Pancreas (tissue), 10 donors: ENCODE results near the gene EML1. TPM values are rescaled to one million over a fixed set of nuclear protein-coding genes. Genes with fewer than 3 reads are reported as not detected.

Source experiments
- ATAC-seq, 4 donors: fragments of 200-7000 bp; cut with Tn5 transposase; one replicate each; pipeline versions ENCODE4 v1.8.0 to v1.9.1; 2020; ENCODE audit warnings: mild to moderate bottlenecking in 4 of 4, moderate library complexity in 4 of 4
- DNase-seq, 6 donors: peaks; one replicate each; pipeline ENCODE4 v3.0.0-alpha.2; 2020
- FAIRE-seq: peaks from 2 replicates; lab custom pipeline; 2012; peaks lifted over from hg19 to GRCh38; lab: Jason Lieb, UNC
- H3K27ac ChIP-seq, 4 donors: fragments of 200-600 bp; sonication (generic); 1 replicate in 3 of 4; 2 replicates in 1 of 4; pipeline versions ENCODE4 v1.5.0 to v1.8.0; 2020
- H3K27me3 ChIP-seq, 4 donors: fragments of 200-600 bp; one replicate each; pipeline ENCODE4 v1.8.0; 2021
- H3K36me3 ChIP-seq, 3 donors: fragments of 200-600 bp; sonication (generic) in 1 of 3; one replicate each; pipeline versions ENCODE4 v1.5.0 to v1.8.0; 2020 to 2021
- H3K4me1 ChIP-seq, 3 donors: fragments of 200-600 bp; one replicate each; pipeline ENCODE4 v1.8.0; 2021
- H3K4me3 ChIP-seq, 4 donors: fragments of 200-600 bp; sonication (generic) in 2 of 4; one replicate each; pipeline versions ENCODE4 v1.5.0 to v1.8.0; 2020 to 2021
- H3K9me3 ChIP-seq, 4 donors: fragments of 200-600 bp; one replicate each; pipeline ENCODE4 v1.8.0; 2021
- WGBS, 2 donors: extraction: QIAGEN DNeasy Blood & Tissue Kit; methylation state at CpG; one replicate each; pipeline ENCODE4 v1.1.7; 2013; 5-methylcytosine and 5-hydroxymethylcytosine counted together
- intact Hi-C, 3 donors: fragments of 100-400 bp; cut with DNase I; formaldehyde crosslinking; loops; one replicate each; pipeline versions ENCODE4 v1.11.1 to v1.14.2; 2022
- polyA plus RNA-seq, 2 donors: library from polyadenylated mRNA; stranded (reverse); fragments of 200-250 nt; gene quantifications; one replicate each; pipeline ENCODE4 v1.2.3, GENCODE V29; 2013
- total RNA-seq, 6 donors: library from RNA; stranded (reverse); fragmentation: NEBNext Ultra II Directional in 4 of 6; extraction: Animal tissue kit (Norgen Biotek cat#: 25700) in 4 of 6; gene quantifications; one replicate each; pipeline versions ENCODE4 v1.2.1 to v1.2.4, GENCODE V29; 2021 to 2023
- TF ChIP-seq, protein P1 (sequence below), 4 donors: fragments of 200-600 bp; sonication (generic) in 3 of 4; IDR thresholded peaks; one replicate each; pipeline versions ENCODE4 v1.5.0 to v1.8.0; 2021; ENCODE audit warnings: antibody characterized with exemption in 4 of 4
- donor health status: healthy with polysubstance abuse.
- donor health status: DM: no; HTN: no; CAD: no; lungs with moderate emphysema.
- donor health status: DM: no; HTN: no; CAD: no.
- donor health status: control.
- donor health status: control.
- donor health status: Bipolar disorder and iron deficiency.
- donor health status: DM: yes; HTN: yes; CAD: no.
- donor health status: DM: no; HTN: no; CAD: no.
- donor health status: DM: no; HTN: no; CAD: no.
- donor health status: DM: yes; HTN: yes; CAD: no.

The EML1 gene
- total and polyA plus RNA-seq, 8 donors: 3.8 to 13.4 (median 9.7) TPM

DNA sequence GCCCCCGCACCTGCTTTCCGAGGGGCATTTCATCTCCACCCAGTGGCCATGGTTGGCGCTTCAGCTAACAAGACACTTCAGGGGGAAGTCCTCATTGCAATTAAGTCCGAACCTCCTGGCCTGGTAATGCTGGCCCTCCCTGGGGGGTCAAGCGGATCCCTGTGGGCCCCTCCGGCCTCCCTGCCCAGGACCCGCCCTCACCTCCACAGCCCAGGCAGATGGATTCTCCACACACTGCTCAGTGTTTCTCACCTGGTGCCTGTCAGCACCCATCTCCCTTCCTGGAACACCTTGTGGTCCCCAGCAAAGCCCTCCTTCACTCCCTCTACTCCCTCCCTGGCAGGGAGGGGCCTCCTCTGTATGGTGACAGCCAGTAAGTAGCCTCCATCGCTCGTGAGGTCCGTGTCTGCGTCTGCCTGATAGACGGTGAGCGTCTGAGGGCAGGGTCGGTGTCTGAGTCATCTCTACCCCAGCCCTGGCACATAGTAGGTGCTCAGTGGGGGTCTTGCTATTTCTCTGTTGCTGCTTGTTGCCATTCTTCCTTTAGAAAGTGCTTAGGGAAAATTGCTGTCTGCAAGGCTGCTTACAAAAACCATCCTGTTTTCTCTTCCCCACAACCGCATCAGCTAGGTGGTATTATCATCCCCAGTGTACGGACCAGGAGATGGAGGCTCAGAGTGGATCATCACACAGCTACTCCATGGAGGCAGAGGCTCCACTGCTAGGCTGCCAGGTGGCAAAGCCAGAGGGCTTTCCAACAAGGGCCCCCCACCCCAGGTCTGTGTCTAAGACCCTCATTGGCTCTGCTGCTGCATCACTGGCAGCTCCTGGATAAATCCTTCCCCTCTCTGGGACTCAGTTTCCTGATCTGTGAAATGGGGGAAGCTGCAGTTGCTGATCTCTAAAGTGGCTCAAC is 39.7 kb upstream of the EML1 start:
- H3K27ac ChIP-seq: no peak overlapping the region

DNA sequence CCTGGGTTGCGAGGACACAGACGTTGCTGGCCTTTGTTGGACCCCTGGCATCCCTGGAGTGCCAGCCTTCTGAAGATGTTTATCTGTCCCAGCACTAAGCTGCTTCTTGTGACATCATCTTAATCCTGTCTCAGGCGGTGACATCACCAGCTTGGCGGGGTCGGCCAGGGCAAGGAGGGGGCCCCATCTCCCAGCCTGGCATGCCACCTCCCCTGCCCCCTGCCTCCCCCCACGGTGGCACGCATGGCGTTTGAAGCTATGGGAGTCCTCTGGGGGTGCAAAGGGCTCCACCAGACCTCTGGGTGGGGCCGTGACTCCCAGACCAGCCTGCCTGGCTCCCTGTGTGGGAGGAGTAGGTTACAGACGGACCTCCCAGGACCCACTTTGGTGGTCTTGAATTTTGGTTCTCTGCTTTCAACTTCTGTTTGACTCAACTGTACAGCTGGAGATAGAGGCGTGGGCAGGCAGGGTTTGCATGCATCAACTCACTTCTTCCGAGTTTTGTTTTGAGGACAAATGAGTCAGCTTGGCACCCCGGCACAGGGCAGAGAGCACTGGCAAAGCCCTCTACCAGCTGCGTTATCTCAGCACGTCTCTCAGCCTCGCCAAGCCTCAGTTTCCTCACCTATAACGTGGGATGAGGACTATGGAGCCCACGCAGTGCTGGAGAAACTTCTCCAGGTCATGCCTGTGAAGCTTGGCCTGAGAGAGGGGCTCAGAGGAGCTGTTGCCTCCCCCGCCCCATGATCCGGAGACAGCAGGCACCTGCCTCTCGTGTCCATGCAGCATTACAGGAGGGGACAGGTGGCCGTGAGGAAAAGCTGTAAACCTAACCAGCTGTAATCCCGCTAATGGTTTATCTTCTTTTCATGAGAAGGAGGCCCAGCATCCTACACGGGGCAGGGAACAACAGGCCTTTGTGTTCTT is 38.8 kb upstream of the EML1 start:
- Histone ChIP-seq H3K27me3 (no peaks in the 10 kb centered on the region), H3K4me3 (no peak overlapping the region), H3K36me3 (no peaks in the 10 kb centered on the region), H3K9me3 (no peaks in the 10 kb centered on the region), H3K4me1 (peaks cover 0 to 8% (median 0%) of the 10 kb centered on the region in 3 donors), H3K27ac (peak overlapping the region in 1 of 4 donors; percentile 20)
- intact Hi-C loops: no loop called here
- WGBS, 2 donors: 56 to 64% methylated on average over 24 of the region's 24 CpGs
- TF ChIP-seq, protein P1, sequence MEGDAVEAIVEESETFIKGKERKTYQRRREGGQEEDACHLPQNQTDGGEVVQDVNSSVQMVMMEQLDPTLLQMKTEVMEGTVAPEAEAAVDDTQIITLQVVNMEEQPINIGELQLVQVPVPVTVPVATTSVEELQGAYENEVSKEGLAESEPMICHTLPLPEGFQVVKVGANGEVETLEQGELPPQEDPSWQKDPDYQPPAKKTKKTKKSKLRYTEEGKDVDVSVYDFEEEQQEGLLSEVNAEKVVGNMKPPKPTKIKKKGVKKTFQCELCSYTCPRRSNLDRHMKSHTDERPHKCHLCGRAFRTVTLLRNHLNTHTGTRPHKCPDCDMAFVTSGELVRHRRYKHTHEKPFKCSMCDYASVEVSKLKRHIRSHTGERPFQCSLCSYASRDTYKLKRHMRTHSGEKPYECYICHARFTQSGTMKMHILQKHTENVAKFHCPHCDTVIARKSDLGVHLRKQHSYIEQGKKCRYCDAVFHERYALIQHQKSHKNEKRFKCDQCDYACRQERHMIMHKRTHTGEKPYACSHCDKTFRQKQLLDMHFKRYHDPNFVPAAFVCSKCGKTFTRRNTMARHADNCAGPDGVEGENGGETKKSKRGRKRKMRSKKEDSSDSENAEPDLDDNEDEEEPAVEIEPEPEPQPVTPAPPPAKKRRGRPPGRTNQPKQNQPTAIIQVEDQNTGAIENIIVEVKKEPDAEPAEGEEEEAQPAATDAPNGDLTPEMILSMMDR (IDR thresholded peaks at IDR 0.05): no peak
- ATAC-seq (no peak), DNase-seq (peak in 1 of 6 donors; percentile 51), FAIRE-seq (no peak)

More for the DNA sequence above, 39.7 kb upstream of the EML1 start:
- Histone ChIP-seq H3K36me3 (no peaks in the 10 kb centered on the region), H3K4me3 (no peak overlapping the region), H3K27me3 (no peaks in the 10 kb centered on the region), H3K4me1 (peaks cover 0 to 8% (median 0%) of the 10 kb centered on the region in 3 donors), H3K9me3 (no peaks in the 10 kb centered on the region)
- WGBS, 2 donors: 46 to 56% methylated on average over 13 to 16 of the region's 16 CpGs
- intact Hi-C loops: no loop called here
- TF ChIP-seq, protein P1 (IDR thresholded peaks at IDR 0.05): no peak
- DNase-seq (peak in 1 of 6 donors; percentile 29), ATAC-seq (no peak), FAIRE-seq (no peak)

DNA sequence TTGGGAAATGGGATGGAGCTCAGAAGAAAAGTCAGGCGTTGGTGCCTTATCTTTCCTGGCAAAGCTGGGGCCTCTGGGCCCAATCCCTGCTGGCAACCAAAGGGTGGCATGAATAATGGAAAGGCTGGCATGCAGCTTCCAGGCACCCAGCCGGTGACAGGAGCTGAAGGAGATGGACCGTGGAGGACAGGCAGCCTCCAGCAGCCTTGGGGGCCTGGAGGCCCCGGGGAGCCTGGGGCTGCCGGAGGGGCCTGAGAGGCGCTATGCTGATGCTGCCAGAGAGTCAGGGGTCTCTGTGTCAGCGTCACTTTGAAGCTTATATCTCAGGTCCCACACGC is 38.2 kb upstream of the EML1 start:
- peaks cover 0 to 8% (median 0%) of the 10 kb centered on the region in 3 donors for H3K4me1 ChIP-seq
- no peak for FAIRE-seq
- WGBS, 2 donors: 53 to 54% methylated on average over 8 of the region's 8 CpGs

DNA sequence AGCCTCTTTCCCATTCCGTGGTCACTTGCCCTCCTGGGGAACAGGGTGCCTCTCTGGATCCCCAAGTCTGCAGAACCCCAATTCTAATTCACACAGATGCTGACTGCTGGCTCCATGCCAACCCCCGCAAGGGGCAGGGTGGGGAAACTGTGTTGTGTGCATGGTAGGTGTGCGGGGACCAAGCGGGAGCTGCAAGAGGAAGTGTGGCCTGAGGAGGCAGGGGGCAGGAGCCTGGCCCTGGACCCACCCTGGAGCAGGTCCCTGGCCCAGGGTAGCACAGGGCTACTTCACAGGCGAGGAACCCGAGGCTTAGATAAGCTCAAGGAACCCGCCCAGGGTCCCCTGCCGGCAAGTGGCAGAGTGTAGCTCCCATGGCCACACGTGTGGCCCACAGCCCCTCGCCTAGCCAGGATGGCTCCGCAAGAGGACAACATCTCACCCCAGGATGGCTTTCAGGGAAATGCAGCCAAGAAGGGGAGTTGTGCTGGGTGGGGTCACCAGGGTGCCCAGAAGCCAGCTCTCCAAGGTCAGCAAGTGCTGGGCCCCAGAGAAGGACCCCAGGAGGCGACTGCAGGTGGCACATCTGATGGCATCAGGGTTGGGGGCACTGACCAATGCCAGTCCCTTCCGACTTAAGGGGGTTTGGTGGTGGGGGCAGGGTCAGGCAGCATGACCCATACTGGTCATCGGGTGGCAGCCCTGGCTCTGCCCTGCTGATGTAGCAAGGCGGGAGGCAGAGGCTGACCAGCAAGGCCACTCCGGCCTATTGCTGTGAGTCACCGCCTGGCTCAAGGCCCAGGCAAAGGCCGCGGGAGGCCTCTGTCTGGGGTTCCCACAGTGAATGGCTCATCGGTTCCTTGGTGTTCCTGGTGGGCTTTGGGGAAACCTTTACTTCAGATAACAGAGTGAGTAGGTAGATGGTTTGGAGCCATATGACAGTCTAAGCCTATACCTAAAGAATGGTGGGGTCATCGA is 37.3 kb upstream of the EML1 start:
- TF ChIP-seq, protein P1 (IDR thresholded peaks at IDR 0.05): no peak
- 45 to 52% methylated on average over 21 of the region's 21 CpGs for WGBS, 2 donors
- no peak overlapping the region for H3K4me3 ChIP-seq
- H3K27ac ChIP-seq: peak overlapping the region in 2 of 4 donors; percentile 27 to 50
- H3K4me1 ChIP-seq: peaks cover 0 to 8% (median 0%) of the 10 kb centered on the region in 3 donors
- no peak for FAIRE-seq
- H3K27me3 ChIP-seq: no peaks in the 10 kb centered on the region
- no peaks in the 10 kb centered on the region for H3K9me3 ChIP-seq
- peak; percentile 80 to 91 (median 88) for ATAC-seq
- no peaks in the 10 kb centered on the region for H3K36me3 ChIP-seq
- DNase-seq: peak in 5 of 6 donors; percentile 66 to 88 (median 78)
- intact Hi-C loops: no loop called here

More for the DNA sequence above, 38.2 kb upstream of the EML1 start:
- no peaks in the 10 kb centered on the region for H3K27me3 ChIP-seq
- peak in 2 of 4 donors; percentile 11 to 36 for ATAC-seq
- H3K27ac ChIP-seq: peak overlapping the region in 1 of 4 donors; percentile 20
- intact Hi-C loops: no loop called here
- H3K36me3 ChIP-seq: no peaks in the 10 kb centered on the region
- H3K9me3 ChIP-seq: no peaks in the 10 kb centered on the region
- no peak overlapping the region for H3K4me3 ChIP-seq
- DNase-seq: peak in 1 of 6 donors; percentile 47
- TF ChIP-seq, protein P1 (IDR thresholded peaks at IDR 0.05): no peak
